HEK293 (cell line): Measurements from ENCODE around the gene ROR2.

Source experiments
- CTCF ChIA-PET: fragments of 350-600 bp; formaldehyde crosslinking; extraction: SDS; loops from one replicate; lab custom pipeline; 2021; ENCODE audit warnings: antibody characterized with exemption; lab: Yijun Ruan, JAX
- POLR2A ChIA-PET: fragments of 300-600 bp; formaldehyde crosslinking; extraction: SDS; loops from one replicate; lab custom pipeline; 2020; ENCODE audit warnings: antibody characterized with exemption, inconsistent platforms; lab: Yijun Ruan, JAX
- H3K27ac ChIP-seq: fragments of 200-500 bp; sonication (Bioruptor generic); 2 replicates; pipeline ENCODE4 v1.5.1; 2014; ENCODE audit warnings: low read depth, low read length, control low read depth, inconsistent platforms; ENCODE audit errors: extremely low read depth
- H3K36me3 ChIP-seq, 2 experiments: fragments of 200-500 bp in 1 of 2; sonication (Bioruptor generic) in 1 of 2; 1 replicate in 1 of 2; 2 replicates in 1 of 2; pipeline ENCODE4 v1.5.1; 2014 to 2017; ENCODE audit warnings: inconsistent platforms in 2 of 2, low read length in 2 of 2; ENCODE audit not compliant: control insufficient read depth in 2 of 2, insufficient read depth in 1 of 2
- H3K4me1 ChIP-seq: fragments of 200-500 bp; sonication (Bioruptor generic); 2 replicates; pipeline ENCODE4 v1.5.1; 2014; ENCODE audit warnings: mild to moderate bottlenecking, low read length, inconsistent platforms; ENCODE audit not compliant: control insufficient read depth, insufficient read depth
- H3K4me3 ChIP-seq: 2 replicates; pipeline ENCODE4 v1.5.1; 2011; ENCODE audit warnings: low read depth, mild to moderate bottlenecking, control low read depth, low read length, moderate library complexity
- H3K9me3 ChIP-seq: fragments of 200-500 bp; sonication (Bioruptor generic); 2 replicates; pipeline ENCODE4 v1.5.1; 2014; ENCODE audit warnings: low read depth, low read length, inconsistent platforms; ENCODE audit not compliant: control insufficient read depth, insufficient read depth
- GLIS1 ChIP-seq: fragments of 450-650 bp; formaldehyde crosslinking; IDR thresholded peaks from 2 replicates; pipeline ENCODE4 v1.5.1; 2016; ENCODE audit warnings: missing biosample characterization, missing genetic modification characterization
- SALL2 ChIP-seq: fragments of 450-650 bp; formaldehyde crosslinking; IDR thresholded peaks from 2 replicates; pipeline ENCODE4 v1.5.0; 2017; ENCODE audit warnings: missing biosample characterization, mild to moderate bottlenecking, missing genetic modification characterization, borderline replicate concordance
- YY1 ChIP-seq: fragments of 450-650 bp; formaldehyde crosslinking; IDR thresholded peaks from 2 replicates; pipeline ENCODE4 v1.5.1; 2018; ENCODE audit warnings: missing biosample characterization, missing genetic modification characterization
- ZBTB20 ChIP-seq: fragments of 450-650 bp; formaldehyde crosslinking; IDR thresholded peaks from 2 replicates; pipeline ENCODE4 v1.5.1; 2016; ENCODE audit warnings: missing biosample characterization, missing genetic modification characterization
- ZBTB21 ChIP-seq: fragments of 450-650 bp; formaldehyde crosslinking; IDR thresholded peaks from 2 replicates; pipeline ENCODE4 v1.5.1; 2017; ENCODE audit warnings: missing biosample characterization, missing genetic modification characterization
- ZNF391 ChIP-seq: fragments of 450-650 bp; formaldehyde crosslinking; IDR thresholded peaks from 2 replicates; pipeline ENCODE4 v1.5.1; 2016; ENCODE audit warnings: low read depth, missing biosample characterization, missing genetic modification characterization, borderline replicate concordance
- ZNF404 ChIP-seq: fragments of 450-650 bp; formaldehyde crosslinking; IDR thresholded peaks from 2 replicates; pipeline ENCODE4 v1.5.1; 2017; ENCODE audit warnings: missing biosample characterization, missing genetic modification characterization
- ZNF423 ChIP-seq: fragments of 450-650 bp; formaldehyde crosslinking; IDR thresholded peaks from 2 replicates; pipeline ENCODE4 v1.5.1; 2016; ENCODE audit warnings: missing biosample characterization, missing genetic modification characterization
- ZNF426 ChIP-seq: fragments of 450-650 bp; formaldehyde crosslinking; IDR thresholded peaks from 2 replicates; pipeline ENCODE4 v1.5.1; 2017; ENCODE audit warnings: missing biosample characterization, missing genetic modification characterization, mild to moderate bottlenecking, inconsistent platforms, moderate library complexity
- ZNF433 ChIP-seq: fragments of 450-650 bp; formaldehyde crosslinking; IDR thresholded peaks from 2 replicates; pipeline ENCODE4 v1.5.1; 2016; ENCODE audit warnings: missing biosample characterization, missing genetic modification characterization, low read depth
- ZNF521 ChIP-seq: fragments of 450-650 bp; formaldehyde crosslinking; IDR thresholded peaks from 2 replicates; pipeline ENCODE4 v1.5.1; 2017; ENCODE audit warnings: missing biosample characterization, mild to moderate bottlenecking, missing genetic modification characterization
- ZNF585B ChIP-seq: fragments of 450-650 bp; formaldehyde crosslinking; IDR thresholded peaks from 2 replicates; pipeline ENCODE4 v1.5.1; 2016; ENCODE audit warnings: missing biosample characterization, missing genetic modification characterization
- ZNF621 ChIP-seq: fragments of 450-650 bp; formaldehyde crosslinking; IDR thresholded peaks from 2 replicates; pipeline ENCODE4 v1.5.1; 2017; ENCODE audit warnings: missing biosample characterization, missing genetic modification characterization
- ZNF707 ChIP-seq: fragments of 450-650 bp; formaldehyde crosslinking; IDR thresholded peaks from 2 replicates; pipeline ENCODE4 v1.5.1; 2016; ENCODE audit warnings: missing biosample characterization, missing genetic modification characterization
- ZNF747 ChIP-seq: fragments of 450-650 bp; formaldehyde crosslinking; IDR thresholded peaks from 2 replicates; pipeline ENCODE4 v1.5.1; 2016; ENCODE audit warnings: missing biosample characterization, missing genetic modification characterization
- ZSCAN23 ChIP-seq: fragments of 450-650 bp; formaldehyde crosslinking; IDR thresholded peaks from 2 replicates; pipeline ENCODE4 v1.5.1; 2016; ENCODE audit warnings: missing biosample characterization, missing genetic modification characterization
- ZXDB ChIP-seq: fragments of 450-650 bp; formaldehyde crosslinking; IDR thresholded peaks from 2 replicates; pipeline ENCODE4 v1.5.1; 2016; ENCODE audit warnings: missing biosample characterization, missing genetic modification characterization
- TF ChIP-seq, protein P1 (sequence below): fragments of 450-650 bp; formaldehyde crosslinking; IDR thresholded peaks from 2 replicates; pipeline ENCODE4 v1.5.1; 2016; ENCODE audit warnings: missing biosample characterization, missing genetic modification characterization
- TF ChIP-seq, protein P2 (sequence below): fragments of 450-650 bp; formaldehyde crosslinking; IDR thresholded peaks from 2 replicates; pipeline ENCODE4 v1.5.1; 2017; ENCODE audit warnings: missing biosample characterization, missing genetic modification characterization
- TF ChIP-seq, protein P3 (sequence below): fragments of 450-650 bp; formaldehyde crosslinking; IDR thresholded peaks from 2 replicates; pipeline ENCODE4 v1.5.1; 2016; ENCODE audit warnings: missing biosample characterization, missing genetic modification characterization
- TF ChIP-seq, protein P4 (sequence below): fragments of 450-650 bp; formaldehyde crosslinking; IDR thresholded peaks from 2 replicates; pipeline ENCODE4 v1.5.1; 2017; ENCODE audit warnings: missing biosample characterization, mild to moderate bottlenecking, missing genetic modification characterization, moderate library complexity
- TF ChIP-seq, protein P5 (sequence below): fragments of 450-650 bp; formaldehyde crosslinking; IDR thresholded peaks from 2 replicates; pipeline ENCODE4 v1.5.1; 2017; ENCODE audit warnings: missing biosample characterization, missing genetic modification characterization
- TF ChIP-seq, protein P6 (sequence below): IDR thresholded peaks from 2 replicates; pipeline ENCODE4 v1.6.1; 2011; ENCODE audit warnings: mild to moderate bottlenecking, low read depth, low read length, borderline replicate concordance
- TF ChIP-seq, protein P7 (sequence below): fragments of 450-650 bp; formaldehyde crosslinking; IDR thresholded peaks from 2 replicates; pipeline ENCODE4 v1.5.1; 2017; ENCODE audit warnings: missing biosample characterization, missing genetic modification characterization

ROR2 gene

DNA sequence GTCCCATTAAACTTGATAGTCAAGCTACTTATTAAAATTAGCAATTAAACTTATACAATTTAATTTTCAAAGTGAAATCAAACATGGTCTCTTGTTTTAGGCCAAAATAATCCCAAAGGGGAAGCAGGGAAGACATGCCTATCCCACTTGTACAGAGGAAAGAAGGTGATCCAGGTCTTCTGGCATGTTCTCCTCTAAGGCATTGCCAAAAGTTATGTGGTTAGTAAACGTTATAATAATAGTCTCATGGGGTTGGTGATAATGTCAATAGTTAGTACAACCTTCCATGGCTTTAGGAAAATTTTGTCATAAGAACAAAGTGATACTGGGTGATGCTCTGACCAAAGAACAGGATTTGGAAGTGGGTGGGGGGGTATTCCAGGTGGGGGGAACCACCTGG lies 52.8 kb downstream of the ROR2 start:
- TF ChIP-seq ZNF391 (tag by site-specific recombination) (no peak), ZNF426 (tag by site-specific recombination) (no peak), ZXDB (tag by site-specific recombination) (no peak), ZBTB21 (tag by site-specific recombination) (no peak), ZNF433 (tag by site-specific recombination) (no peak), ZNF404 (tag by site-specific recombination) (no peak), ZNF423 (tag by site-specific recombination) (no peak), ZNF521 (no peak), GLIS1 (no peak)
- TF ChIP-seq, protein P1, sequence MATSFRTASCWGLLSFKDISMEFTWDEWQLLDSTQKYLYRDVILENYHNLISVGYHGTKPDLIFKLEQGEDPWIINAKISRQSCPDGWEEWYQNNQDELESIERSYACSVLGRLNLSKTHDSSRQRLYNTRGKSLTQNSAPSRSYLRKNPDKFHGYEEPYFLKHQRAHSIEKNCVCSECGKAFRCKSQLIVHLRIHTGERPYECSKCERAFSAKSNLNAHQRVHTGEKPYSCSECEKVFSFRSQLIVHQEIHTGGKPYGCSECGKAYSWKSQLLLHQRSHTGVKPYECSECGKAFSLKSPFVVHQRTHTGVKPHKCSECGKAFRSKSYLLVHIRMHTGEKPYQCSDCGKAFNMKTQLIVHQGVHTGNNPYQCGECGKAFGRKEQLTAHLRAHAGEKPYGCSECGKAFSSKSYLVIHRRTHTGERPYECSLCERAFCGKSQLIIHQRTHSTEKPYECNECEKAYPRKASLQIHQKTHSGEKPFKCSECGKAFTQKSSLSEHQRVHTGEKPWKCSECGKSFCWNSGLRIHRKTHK: no peak
- TF ChIP-seq, protein P2, sequence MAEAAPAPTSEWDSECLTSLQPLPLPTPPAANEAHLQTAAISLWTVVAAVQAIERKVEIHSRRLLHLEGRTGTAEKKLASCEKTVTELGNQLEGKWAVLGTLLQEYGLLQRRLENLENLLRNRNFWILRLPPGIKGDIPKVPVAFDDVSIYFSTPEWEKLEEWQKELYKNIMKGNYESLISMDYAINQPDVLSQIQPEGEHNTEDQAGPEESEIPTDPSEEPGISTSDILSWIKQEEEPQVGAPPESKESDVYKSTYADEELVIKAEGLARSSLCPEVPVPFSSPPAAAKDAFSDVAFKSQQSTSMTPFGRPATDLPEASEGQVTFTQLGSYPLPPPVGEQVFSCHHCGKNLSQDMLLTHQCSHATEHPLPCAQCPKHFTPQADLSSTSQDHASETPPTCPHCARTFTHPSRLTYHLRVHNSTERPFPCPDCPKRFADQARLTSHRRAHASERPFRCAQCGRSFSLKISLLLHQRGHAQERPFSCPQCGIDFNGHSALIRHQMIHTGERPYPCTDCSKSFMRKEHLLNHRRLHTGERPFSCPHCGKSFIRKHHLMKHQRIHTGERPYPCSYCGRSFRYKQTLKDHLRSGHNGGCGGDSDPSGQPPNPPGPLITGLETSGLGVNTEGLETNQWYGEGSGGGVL (tag by site-specific recombination): no peak
- TF ChIP-seq, protein P3, sequence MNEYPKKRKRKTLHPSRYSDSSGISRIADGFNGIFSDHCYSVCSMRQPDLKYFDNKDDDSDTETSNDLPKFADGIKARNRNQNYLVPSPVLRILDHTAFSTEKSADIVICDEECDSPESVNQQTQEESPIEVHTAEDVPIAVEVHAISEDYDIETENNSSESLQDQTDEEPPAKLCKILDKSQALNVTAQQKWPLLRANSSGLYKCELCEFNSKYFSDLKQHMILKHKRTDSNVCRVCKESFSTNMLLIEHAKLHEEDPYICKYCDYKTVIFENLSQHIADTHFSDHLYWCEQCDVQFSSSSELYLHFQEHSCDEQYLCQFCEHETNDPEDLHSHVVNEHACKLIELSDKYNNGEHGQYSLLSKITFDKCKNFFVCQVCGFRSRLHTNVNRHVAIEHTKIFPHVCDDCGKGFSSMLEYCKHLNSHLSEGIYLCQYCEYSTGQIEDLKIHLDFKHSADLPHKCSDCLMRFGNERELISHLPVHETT (tag by site-specific recombination): no peak
- TF ChIP-seq, protein P4, sequence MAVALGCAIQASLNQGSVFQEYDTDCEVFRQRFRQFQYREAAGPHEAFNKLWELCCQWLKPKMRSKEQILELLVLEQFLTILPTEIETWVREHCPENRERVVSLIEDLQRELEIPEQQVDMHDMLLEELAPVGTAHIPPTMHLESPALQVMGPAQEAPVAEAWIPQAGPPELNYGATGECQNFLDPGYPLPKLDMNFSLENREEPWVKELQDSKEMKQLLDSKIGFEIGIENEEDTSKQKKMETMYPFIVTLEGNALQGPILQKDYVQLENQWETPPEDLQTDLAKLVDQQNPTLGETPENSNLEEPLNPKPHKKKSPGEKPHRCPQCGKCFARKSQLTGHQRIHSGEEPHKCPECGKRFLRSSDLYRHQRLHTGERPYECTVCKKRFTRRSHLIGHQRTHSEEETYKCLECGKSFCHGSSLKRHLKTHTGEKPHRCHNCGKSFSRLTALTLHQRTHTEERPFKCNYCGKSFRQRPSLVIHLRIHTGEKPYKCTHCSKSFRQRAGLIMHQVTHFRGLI (tag by site-specific recombination): no peak

DNA sequence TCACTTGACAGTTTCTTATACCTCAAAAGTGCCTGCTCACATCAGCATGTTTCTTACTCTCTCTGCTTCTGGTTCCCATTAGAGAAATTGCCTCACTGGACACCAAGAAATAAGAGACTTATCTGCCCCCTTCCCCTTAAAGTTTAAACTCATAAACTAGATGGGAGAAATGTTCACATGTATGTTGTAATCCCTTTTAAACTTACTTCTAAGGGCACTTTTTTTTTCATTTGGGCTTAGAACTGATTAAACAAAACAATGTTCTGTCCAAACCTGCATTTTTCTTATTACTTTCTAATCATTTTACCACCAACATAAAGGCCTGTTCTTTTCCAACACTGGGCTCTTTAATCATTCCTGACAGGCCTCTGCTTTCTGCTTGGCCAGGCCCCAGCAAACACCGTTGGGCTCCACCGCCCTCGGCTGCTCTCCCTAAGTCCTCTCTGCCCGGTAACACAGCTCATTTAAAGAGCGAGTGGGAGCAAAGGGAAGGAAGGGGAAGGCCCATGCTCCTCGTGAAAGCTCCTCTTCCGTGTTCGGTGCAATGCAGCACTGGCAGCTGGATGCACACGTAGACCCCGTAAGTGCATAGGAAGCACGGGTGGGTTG lies 53.4 kb downstream of the ROR2 start:
- POLR2A ChIA-PET: no interaction called here
- Histone ChIP-seq H3K4me3 (no peak overlapping the region), H3K27ac (no peak overlapping the region), H3K9me3 (no peaks in the 10 kb centered on the region), H3K36me3 (no peaks in the 10 kb centered on the region), H3K4me1 (peaks cover 20% of the 10 kb centered on the region)
- CTCF ChIA-PET: interaction anchor here (0.6 kb wide), 1 partner anchor 493 kb away, joined by 3 read pairs; no protein-coding TSS in a partner anchor
- TF ChIP-seq ZSCAN23 (tag by site-specific recombination): no peak
- TF ChIP-seq, protein P5, sequence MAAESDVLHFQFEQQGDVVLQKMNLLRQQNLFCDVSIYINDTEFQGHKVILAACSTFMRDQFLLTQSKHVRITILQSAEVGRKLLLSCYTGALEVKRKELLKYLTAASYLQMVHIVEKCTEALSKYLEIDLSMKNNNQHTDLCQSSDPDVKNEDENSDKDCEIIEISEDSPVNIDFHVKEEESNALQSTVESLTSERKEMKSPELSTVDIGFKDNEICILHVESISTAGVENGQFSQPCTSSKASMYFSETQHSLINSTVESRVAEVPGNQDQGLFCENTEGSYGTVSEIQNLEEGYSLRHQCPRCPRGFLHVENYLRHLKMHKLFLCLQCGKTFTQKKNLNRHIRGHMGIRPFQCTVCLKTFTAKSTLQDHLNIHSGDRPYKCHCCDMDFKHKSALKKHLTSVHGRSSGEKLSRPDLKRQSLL (tag by site-specific recombination): no peak
- TF ChIP-seq ZNF747: no peak
- no peak for TF ChIP-seq ZNF621 (tag by site-specific recombination)
- no peak for TF ChIP-seq ZNF585B (tag by site-specific recombination)
- TF ChIP-seq, protein P6, sequence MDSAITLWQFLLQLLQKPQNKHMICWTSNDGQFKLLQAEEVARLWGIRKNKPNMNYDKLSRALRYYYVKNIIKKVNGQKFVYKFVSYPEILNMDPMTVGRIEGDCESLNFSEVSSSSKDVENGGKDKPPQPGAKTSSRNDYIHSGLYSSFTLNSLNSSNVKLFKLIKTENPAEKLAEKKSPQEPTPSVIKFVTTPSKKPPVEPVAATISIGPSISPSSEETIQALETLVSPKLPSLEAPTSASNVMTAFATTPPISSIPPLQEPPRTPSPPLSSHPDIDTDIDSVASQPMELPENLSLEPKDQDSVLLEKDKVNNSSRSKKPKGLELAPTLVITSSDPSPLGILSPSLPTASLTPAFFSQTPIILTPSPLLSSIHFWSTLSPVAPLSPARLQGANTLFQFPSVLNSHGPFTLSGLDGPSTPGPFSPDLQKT: no peak
- TF ChIP-seq ZBTB20 (tag by site-specific recombination): 0 out of 2 replicates have a peak, but pooled peaks have one; percentile 16
- TF ChIP-seq ZNF404 (tag by site-specific recombination): no peak
- no peak for TF ChIP-seq YY1 (tag by site-specific recombination)
- no peak for TF ChIP-seq ZNF707 (tag by site-specific recombination)
- TF ChIP-seq ZNF433 (tag by site-specific recombination): no peak
- TF ChIP-seq, protein P7, sequence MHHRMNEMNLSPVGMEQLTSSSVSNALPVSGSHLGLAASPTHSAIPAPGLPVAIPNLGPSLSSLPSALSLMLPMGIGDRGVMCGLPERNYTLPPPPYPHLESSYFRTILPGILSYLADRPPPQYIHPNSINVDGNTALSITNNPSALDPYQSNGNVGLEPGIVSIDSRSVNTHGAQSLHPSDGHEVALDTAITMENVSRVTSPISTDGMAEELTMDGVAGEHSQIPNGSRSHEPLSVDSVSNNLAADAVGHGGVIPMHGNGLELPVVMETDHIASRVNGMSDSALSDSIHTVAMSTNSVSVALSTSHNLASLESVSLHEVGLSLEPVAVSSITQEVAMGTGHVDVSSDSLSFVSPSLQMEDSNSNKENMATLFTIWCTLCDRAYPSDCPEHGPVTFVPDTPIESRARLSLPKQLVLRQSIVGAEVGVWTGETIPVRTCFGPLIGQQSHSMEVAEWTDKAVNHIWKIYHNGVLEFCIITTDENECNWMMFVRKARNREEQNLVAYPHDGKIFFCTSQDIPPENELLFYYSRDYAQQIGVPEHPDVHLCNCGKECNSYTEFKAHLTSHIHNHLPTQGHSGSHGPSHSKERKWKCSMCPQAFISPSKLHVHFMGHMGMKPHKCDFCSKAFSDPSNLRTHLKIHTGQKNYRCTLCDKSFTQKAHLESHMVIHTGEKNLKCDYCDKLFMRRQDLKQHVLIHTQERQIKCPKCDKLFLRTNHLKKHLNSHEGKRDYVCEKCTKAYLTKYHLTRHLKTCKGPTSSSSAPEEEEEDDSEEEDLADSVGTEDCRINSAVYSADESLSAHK: no peak
- TF ChIP-seq SALL2 (tag by site-specific recombination): no peak

More for the DNA sequence above, 52.8 kb downstream of the ROR2 start:
- ChIA-PET POLR2A (no interaction called here), CTCF (interaction anchor here (0.6 kb wide), 1 partner anchor 493 kb away, joined by 3 read pairs; no protein-coding TSS in a partner anchor)
- H3K36me3 ChIP-seq: no peaks in the 10 kb centered on the region
- H3K27ac ChIP-seq: no peak overlapping the region
- H3K4me3 ChIP-seq: no peak overlapping the region
- no peaks in the 10 kb centered on the region for H3K9me3 ChIP-seq
- H3K4me1 ChIP-seq: peaks cover 20% of the 10 kb centered on the region
